SK-N-DZ (cell line): ENCODE results near the gene TMEM132C.

Experiments used
- DNase-seq: peaks from one replicate; pipeline ENCODE4 v3.0.0-alpha.2; 2015; ENCODE audit warnings: low spot score

The TMEM132C gene

DNA sequence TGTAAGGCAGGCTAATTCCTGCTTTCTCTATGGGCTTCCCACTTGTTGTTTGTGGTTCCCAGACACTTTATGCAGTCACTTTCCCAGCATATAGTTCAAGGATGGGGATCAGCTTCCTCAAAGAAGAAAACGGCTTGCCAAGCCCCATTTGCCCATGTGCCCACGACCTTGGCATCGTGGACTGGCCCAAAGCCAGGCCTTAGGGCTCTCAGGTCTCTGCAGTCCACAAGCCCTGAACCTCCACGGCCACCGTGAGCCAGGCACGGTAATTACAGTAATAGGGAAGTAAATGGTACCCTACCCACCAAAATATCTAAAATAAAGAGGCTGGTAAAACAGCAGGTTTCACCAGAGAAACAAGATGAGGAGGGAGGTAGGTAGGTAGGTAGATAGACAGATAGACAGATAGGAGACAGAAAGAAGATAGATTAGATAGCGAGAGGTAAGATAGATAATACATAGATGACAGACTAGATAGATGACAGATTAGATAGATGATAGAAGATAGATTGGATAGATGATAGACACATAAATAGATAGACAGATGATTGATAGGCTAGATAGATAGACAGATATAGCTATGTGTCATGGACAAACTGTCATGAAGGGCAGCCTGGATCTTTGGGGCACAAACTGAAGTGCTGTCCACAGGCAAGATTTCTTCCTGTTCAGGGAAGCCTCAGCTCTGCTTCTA, 393.7 kb downstream of the TMEM132C start:
- DNase-seq, result no peak

DNA sequence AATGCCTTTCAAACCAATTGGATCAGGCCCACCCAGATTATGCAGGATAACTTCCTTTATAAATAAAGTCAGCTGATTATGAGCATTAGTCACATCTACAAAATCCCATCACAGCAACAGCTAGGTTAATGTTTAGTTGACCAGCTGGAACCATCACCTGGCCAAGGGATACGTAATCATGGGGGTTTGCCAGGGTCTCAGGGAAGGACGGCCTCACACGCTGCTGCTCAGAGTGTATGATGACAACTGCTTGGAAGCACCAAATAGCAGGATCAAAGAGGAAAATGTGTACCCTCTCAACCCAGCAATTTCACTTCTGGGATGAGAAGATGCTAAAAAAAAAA, 394.2 kb downstream of the TMEM132C start:
- no peak for DNase-seq

DNA sequence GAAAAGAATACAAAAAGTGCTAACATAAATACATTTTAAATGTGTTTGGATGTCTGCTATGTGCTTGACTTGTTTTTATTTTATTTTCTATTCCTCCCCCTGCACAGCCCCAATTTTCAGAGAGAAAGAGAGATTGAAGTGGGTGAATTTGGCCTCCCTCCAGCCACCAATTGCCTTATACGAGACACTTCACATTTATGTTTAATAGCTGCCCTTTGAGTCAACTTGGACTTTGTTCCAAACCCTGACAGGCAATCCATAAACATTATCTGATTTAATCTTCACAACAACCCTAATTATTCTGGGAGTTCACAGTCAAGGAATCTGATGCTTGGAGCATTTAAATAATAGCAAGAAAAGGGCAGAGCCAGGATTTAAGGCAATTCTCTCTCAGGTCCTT, 395.1 kb downstream of the TMEM132C start:
- no peak for DNase-seq

DNA sequence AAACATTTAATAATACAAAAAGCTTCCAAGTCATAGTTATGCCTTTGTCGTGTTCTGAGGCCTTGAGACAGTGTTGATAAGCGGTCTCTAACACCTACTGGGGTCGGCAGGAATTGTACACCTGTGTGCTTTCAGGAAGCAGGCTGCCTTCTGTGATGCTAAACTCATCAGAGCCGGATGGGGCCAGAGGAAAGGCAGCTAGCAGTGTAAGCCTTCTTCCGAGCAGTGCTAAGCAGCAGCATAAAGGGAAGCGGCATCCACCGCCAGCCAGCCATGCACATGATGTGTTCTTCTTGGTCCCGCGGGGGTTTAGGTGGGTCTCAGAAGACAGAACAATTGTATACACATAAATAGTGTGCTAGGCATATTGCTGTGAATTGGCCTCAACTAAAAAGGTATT, 397.5 kb downstream of the TMEM132C start:
- no peak for DNase-seq

DNA sequence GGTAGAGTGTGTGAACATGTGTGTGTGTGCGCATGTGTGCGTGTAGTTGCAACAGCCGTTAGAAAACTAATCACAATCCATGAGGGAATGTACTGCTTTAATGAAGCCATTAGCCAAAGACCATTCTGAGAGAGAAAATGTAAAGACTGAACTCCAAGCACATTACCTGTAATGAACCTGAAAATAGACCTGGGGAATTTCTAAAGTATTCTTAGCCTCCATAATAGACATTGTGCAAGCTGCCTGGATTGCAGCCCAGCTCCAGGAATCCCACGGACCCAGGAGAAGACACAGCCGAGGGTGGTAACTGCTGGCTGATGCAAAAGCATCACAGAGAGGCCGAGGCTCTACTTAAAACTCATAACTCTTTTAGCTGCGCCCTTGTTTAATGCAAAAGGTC, 400.2 kb downstream of the TMEM132C start:
- DNase-seq, result no peak

DNA sequence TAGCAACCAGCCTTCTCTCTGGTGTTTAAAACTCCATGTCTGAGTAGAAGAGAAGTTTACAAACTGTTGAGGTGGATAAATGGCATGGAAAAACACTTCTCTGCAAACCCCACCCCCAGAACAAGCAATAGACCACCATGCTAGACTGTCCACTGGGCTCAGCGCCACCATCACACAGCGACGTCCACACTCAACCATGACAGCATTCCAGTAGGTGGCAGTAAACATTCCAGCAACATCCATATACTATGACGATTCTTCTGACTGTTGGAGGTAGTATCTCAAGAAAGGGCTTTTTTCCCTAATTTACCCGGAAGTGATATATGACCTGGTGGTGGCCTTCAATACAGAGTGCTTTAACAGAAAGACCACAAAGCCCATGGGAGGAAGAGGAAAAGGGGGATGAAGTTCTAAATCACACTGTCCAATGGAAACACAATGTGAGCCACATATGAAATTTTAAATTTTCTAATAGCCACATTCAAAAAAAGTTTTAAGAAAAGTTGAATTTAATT, 404.6 kb downstream of the TMEM132C start:
- no peak for DNase-seq

DNA sequence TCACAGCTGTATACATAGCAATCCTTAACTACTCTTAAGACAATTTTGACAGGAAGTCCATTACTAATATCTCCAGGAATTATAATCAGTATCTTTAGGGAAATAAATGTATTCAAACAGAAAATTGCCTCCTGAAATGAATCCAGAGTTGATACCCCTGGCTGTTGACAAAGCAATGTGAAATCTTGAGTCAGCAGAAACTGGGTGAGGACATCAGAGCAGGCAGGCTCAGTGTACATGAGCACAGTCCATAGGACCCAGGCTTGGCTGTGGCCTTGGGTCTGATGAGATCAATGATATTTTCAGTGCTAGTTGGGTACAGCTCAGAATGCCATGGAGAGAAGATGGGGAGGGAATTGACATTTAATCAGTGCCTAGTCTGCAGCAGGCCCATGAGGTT, 405.5 kb downstream of the TMEM132C start:
- DNase-seq, result no peak

DNA sequence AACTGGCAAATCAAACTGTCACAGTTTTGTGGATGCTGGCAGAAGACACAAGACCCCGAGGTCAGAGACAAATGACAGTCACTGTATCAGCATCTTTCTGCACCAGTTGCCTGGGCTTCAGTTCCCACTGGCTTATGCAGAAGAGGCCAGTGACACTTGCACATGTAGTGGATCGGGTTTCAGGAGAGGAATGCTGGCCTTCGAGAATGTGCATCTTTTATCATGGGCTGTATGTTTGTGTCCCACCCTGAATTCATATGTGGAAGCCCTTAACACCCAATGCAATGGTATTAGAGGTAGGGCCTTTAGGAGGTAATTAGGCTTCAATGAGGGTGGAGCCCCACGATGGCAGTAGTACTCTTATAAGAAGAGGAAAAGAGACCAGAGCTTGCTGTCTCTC, 405.9 kb downstream of the TMEM132C start:
- no peak for DNase-seq

DNA sequence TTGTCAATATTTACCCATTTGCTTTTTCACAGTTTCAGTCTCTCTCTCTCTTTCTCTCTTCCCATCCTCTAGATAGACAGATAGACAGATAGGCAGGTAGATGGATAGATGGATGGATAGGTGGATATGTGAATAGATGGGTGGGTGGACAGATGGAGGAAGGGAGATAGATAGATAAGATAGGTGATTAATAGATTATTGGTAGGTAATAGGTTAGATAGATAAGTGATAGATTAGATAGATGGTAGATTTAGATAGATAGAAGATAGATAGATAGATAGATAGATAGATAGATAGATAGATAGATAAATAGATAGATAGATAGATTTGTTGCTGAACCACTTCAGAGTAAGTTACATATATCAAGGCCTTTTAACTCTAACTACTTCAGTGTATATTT, 408.6 kb downstream of the TMEM132C start:
- no peak for DNase-seq

DNA sequence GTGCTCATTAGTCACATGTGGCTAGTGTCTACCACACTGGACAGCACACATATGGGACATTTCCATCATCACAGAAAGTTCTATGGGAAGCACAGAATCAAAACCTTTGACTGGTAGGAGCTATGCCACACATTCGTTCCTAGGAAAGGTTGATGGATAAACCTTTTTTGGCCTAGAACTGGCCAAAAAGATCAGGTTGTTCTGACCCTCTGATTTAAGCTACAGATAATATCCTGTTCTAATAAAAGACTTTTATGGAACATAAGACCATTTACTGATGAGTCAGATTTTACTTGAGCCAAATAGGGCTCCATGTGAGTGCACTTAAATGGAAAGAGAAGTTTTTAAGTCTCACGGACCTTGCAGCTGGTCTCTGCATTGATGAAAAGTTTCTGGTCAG, 413.6 kb downstream of the TMEM132C start:
- no peak for DNase-seq

DNA sequence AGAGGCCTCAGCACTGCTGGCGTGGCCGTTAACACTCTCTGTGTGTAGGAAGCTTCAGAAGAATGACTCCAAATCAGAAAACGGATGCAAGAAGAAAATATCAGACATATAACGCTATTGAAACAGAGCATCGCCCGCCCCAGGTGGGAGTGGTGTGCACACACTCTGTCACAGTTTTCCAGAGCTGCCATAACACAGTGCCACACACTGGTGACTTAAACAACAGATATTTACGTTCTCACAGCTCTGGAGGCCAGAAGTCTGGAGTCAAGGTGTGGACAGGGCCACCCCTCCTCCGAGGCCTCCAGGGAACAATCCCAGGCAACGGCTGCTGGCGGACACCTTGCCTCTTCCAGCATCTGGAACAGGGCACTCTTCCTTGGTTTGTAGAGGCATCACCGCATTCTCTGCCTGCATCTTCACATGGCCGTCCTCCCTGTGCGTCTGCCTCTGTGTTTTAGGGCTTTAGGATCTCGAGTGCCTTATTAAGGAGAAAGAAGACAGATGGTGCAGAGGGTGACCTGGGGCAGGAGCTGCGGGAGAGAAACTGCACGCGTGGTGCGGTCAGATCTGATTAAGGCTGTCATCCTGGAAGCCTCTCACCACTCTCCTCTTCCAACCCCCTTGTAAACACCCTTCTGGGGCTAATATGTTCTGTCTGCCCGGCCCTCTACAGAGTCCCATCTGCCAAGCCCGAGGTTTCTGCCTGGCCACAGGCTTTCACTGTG, 415.7 kb downstream of the TMEM132C start:
- peak; percentile 87 for DNase-seq

DNA sequence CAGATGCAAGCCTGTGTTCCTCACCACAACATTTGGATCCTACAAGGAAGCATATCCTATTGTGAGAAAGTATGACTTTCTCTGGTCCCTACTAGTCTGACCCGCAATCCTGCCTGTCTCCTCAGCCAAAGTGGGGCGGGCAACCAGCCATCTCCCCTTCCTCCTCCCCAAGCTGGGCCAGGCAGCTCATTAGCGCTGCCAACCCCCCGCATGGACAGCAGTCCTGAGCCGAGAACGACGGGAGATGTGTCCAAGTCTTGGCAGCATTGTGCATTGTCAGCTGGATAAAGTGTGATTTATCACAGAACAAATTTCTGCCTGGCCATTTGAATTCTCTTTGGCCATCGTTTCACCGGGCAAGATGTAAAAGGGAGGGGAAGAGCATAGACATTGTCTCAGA, 417.4 kb downstream of the TMEM132C start:
- DNase-seq, result no peak

DNA sequence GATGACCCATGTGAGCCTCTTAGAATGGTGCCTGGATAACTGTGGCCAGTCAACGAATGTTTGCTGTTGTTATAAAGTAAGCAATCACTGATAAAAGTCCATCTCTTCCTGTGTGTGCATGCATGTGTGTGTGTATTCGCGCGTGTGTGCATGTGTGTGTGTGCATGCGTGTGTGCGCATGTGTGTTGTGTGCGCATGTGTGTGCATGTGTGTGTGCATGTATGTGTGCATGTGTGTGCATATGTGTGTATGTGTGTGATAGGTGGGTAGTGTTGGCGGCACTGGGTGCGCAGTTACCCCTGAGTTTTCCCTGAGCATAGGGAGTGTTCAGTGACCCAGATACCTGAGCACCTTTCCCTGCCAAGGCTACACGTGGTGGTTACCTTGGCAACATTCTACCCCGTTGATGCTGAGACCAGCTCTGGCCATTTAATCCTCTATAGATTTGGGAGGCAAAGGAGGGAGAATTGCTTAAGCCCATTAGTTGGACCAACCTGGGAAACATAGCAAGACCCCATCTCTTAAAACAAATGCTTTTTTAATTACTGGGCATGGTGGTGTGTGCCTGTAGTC, 419.0 kb downstream of the TMEM132C start:
- no peak for DNase-seq

DNA sequence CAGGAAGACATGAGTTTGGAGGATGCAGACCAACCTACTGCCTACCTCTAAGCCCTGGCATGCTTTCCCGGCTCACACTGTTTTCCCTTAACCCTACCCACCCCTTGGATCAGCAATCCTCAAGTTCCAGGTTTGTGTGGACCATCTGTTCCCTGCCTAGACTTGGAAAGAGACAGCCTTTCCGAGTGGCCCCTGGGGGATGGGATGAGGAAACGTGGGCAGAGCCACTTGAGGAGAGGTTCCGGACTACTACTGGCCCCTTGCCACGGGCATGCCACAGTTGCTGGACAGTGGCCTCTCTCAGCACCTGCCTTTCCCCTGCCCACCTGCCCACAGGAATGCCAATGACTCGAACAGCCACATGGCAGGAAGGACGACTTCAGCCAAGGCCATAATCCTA, 420.9 kb downstream of the TMEM132C start:
- no peak for DNase-seq

DNA sequence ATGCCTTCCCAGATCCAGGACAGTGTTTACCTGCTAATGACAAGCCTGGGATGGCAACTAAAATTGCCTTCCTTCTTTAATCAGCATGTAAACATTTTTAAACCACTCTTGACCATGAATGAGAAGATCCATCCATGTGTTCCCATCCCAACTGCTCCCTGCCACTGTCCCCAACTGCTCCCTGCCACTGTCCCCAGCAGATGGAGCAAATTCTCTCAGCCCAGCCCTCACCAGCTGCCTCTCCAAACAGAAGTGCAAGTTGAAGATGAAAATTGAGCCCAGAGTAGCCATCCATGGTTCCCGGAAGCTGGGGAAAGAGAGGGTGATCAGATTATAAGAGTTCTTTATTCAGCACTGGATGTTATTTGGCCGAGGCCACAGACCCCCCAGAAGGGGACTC, 423.7 kb downstream of the TMEM132C start:
- no peak for DNase-seq

DNA sequence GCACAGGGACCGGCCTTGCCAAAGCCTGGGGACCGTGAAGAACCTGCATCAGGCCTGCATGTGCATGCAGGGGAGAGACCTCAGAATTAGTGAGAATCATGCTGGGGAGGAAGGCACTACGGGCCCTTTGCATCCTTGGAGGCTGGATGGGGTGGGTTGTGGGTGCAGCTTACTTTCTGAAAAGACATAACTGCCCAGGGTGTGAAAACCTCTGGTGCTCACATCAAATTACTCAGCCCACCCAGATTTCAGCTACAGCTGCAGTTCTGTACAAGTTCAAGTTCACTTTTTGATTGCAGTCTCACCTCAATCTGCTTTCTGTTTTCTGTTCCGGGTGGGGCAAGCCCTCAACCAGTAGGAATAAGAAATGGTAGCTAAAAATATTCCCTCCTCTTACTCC, 426.1 kb downstream of the TMEM132C start:
- DNase-seq, result no peak

DNA sequence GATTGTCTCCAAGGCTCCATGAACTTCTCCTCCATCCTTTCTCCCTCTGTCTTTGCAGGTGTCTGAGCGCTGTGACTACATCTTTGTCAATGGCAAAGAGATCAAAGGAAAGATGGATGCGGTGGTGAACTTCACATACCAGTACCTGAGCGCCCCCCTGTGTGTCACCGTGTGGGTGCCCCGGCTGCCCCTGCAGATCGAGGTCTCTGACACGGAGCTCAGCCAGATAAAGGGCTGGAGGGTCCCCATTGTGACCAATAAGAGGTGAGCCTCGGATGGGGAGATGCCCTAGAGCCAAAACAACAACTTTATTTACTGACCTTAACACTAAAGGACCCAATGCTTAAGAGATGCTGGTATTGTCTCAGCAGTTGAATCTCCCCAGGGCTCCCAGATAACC, 426.8 kb downstream of the TMEM132C start:
- DNase-seq, result no peak

DNA sequence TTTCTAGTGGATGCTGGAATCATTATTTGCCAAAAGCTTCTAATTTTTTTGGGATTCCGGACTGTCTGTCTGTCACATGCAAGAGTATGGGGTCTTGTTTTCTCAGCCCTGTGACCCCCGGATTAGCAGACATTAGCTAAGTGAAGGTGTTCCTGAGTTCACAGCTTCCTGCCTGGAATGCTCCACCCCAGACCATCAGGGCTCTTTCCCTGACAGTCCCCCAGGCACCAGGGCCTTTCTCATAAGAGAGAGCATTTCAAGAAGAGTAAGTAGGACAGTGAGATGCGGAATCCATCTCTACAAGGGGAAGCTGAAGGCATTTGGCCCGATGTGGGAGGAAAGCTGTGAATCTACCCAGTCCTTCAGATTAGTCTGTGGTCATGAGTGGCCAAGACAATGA, 427.5 kb downstream of the TMEM132C start:
- DNase-seq, result no peak

DNA sequence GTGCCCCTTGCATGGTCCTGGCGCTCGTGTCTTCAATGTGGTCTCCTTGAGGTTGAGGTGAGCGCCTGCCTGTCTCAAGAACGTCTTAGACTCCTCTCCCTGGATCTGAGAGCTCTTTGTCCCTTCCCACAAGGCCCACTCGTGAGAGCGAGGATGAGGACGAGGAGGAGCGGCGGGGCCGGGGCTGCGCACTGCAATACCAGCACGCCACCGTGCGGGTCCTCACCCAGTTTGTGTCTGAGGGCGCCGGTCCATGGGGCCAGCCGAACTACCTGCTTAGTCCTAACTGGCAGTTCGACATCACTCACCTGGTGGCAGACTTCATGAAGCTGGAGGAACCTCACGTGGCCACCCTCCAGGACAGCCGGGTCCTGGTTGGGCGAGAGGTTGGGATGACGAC, 428.7 kb downstream of the TMEM132C start:
- DNase-seq, result no peak

DNA sequence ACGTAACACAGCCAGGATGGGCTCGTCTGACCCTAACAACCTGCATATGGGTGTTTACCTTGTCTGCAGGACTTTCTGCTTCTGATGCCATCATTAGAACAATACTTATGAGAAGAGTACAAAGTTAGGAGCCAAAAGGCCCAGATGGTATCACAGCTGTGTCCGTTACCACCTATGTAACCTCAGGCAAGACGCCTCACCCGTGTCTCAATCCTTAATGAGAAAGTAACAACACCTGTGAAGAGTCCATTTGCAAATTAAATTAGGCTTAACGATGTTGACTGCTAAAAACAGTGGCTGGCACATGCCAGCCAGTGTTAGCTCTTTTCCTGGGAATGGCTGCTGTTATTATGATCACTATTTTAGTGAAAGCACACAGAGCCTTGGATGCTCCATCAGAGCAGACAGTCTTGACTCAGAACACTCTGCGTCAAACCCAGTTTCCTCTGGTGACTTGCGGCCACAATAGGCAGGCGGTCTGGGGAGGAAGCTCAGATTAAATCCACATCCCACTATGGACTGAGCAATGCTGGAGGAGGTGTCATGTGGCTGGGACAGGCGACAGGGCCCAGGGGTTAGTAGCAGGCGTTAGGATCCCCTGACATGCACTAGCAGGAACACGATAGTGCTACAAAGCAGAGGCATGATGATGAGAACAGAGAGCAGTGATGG, 431.5 kb downstream of the TMEM132C start:
- DNase-seq, result no peak

DNA sequence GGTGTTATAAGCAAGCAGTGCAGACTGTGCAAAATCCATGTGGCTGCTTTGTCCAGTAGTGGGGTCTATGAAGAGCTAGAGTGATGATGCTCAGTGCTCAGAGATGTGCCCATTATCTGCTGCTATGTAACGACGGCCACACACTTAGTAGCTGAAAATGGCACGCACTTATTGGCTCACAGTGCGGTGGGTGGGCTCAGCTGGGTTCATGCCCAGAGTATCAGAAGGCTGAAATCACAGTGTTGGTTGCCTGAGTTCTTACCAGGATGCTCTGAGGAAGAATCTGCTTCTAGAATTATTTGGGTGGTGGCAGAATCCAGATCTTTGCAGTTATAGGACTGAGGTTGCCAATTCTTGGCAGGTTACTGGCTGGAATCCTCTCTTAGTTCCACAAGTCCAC, 432.1 kb downstream of the TMEM132C start:
- no peak for DNase-seq

DNA sequence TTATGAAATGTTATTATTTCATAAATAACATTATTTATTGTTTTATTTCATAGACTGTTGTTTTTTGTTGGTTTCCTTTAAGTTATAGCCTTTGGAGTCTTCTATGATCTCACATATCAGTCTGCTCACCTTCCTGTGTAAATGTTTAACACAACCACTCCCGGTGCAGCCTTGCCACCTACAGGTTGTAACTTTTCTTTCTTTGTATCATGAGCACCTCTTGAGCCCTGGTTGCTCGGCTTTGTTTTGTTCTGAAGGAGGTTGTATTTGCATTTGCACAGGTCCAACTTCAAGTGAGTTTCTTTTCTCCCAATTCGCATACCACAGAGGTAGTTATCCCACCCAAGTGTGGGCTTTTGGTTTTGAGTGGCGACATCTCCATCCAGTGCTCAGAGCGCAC, 435.4 kb downstream of the TMEM132C start:
- no peak for DNase-seq

DNA sequence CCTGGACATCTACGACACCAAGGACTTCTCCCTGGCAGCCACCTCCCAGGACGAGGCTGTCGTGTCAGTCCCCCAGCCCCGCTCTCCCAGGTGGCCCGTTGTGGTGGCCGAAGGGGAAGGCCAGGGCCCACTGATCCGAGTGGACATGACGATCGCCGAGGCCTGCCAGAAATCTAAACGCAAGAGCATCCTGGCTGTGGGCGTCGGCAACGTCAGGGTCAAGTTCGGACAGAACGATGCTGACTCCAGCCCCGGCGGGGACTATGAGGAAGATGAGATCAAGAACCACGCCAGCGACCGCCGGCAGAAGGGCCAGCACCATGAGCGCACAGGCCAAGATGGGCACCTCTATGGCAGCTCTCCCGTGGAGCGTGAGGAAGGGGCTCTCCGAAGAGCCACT, 438.2 kb downstream of the TMEM132C start:
- no peak for DNase-seq
